HCT116 (cell line): ENCODE measurements around the gene RPL36AL. TPM values are rescaled to one million over a fixed set of nuclear protein-coding genes. Genes with fewer than 3 reads are reported as not detected.

Experiments
- ATAC-seq: fragments of 200-7000 bp; cut with Tn5 transposase; 2 replicates; pipeline ENCODE4 v1.9.1; 2020; ENCODE audit warnings: mild to moderate bottlenecking, moderate library complexity
- BruUV-seq: library from RNA; stranded (reverse); fragments of 400-500 nt; replicated peaks from 2 replicates; lab custom pipeline; 2021; lab: Mats Ljungman, UMichigan
- CTCF ChIA-PET: fragments of 300-600 bp; sonication (Branson Sonifier 250); formaldehyde crosslinking; loops from one replicate; lab custom pipeline; 2021; ENCODE audit warnings: antibody characterized with exemption; lab: Charles Lee
- POLR2A ChIA-PET: fragments of 300-600, 350-600 bp; sonication (Branson Sonifier 250); formaldehyde crosslinking; loops from one replicate; lab custom pipeline; 2021; ENCODE audit warnings: antibody characterized with exemption; lab: Charles Lee
- RAD21 ChIA-PET, 2 experiments: fragments of 300-600 bp; sonication (Branson Sonifier 250); formaldehyde crosslinking; loops; one replicate each; lab custom pipeline; 2023; ENCODE audit warnings: low total read pairs in 2 of 2; ENCODE audit not compliant: uncharacterized antibody in 2 of 2, unreplicated experiment in 2 of 2, low non-redundant PET in 1 of 2; lab: Charles Lee
- DNase-seq: peaks from one replicate; pipeline ENCODE4 v3.0.0-alpha.2; 2010; ENCODE audit warnings: low read depth, low spot score
- H2AFZ ChIP-seq: fragments of 200-600 bp; shearing (Covaris generic), sonication (generic); 2 replicates; pipeline ENCODE4 v1.6.1; 2017; ENCODE audit warnings: low read depth, mixed run types, mixed read lengths, antibody characterized with exemption, low read length; ENCODE audit not compliant: poor library complexity, severe bottlenecking
- H3K27ac ChIP-seq: 2 replicates; pipeline ENCODE4 v1.5.1; 2012; ENCODE audit warnings: low read depth, low read length
- H3K27me3 ChIP-seq: fragments of 200-600 bp; sonication (generic); 2 replicates; pipeline ENCODE4 v1.6.1; 2016; ENCODE audit warnings: mixed run types, low read length, mixed read lengths; ENCODE audit not compliant: insufficient read depth
- H3K36me3 ChIP-seq, 2 experiments: fragments of 200-500 bp in 1 of 2; fragments of 200-600 bp in 1 of 2; sonication (Bioruptor generic) in 1 of 2; sonication (generic) in 1 of 2; 2 replicates each; pipeline versions ENCODE4 v1.5.1 to v1.6.1; 2014 to 2016; ENCODE audit warnings: low read length in 2 of 2, inconsistent platforms in 1 of 2, mixed read lengths in 1 of 2, mixed run types in 1 of 2; ENCODE audit not compliant: insufficient read depth in 2 of 2, control insufficient read depth in 1 of 2
- H3K4me1 ChIP-seq, 2 experiments: fragments of 200-600 bp in 1 of 2; sonication (generic) in 1 of 2; 2 replicates each; pipeline versions ENCODE4 v1.5.1 to v1.6.1; 2012 to 2017; ENCODE audit warnings: low read length in 2 of 2, inconsistent platforms in 1 of 2, mild to moderate bottlenecking in 1 of 2, mixed read lengths in 1 of 2, mixed run types in 1 of 2, moderate library complexity in 1 of 2; ENCODE audit not compliant: insufficient read depth in 2 of 2, control insufficient read depth in 1 of 2
- H3K4me2 ChIP-seq: fragments of 200-600 bp; sonication (generic); 2 replicates; pipeline ENCODE4 v1.6.1; 2017; ENCODE audit warnings: mixed run types, low read length, mixed read lengths
- H3K4me3 ChIP-seq, 2 experiments: fragments of 200-600 bp in 1 of 2; sonication (generic) in 1 of 2; replicated peaks in 1 of 2; 2 replicates each; pipeline ENCODE4 v1.5.1; 2011 to 2016; ENCODE audit warnings: low read length in 2 of 2, control low read depth in 1 of 2, low read depth in 1 of 2, mild to moderate bottlenecking in 1 of 2, mixed read lengths in 1 of 2, mixed run types in 1 of 2
- H3K79me2 ChIP-seq: fragments of 200-600 bp; sonication (generic); 2 replicates; pipeline ENCODE4 v1.6.1; 2017; ENCODE audit warnings: mild to moderate bottlenecking, mixed run types, low read length, moderate library complexity, mixed read lengths; ENCODE audit not compliant: insufficient read depth
- H3K9ac ChIP-seq: fragments of 200-600 bp; sonication (generic); 2 replicates; pipeline ENCODE4 v1.6.1; 2016; ENCODE audit warnings: low read length, mixed read lengths
- H3K9me2 ChIP-seq: fragments of 200-600 bp; sonication (generic), shearing (Covaris generic); 2 replicates; pipeline ENCODE4 v1.6.1; 2017; ENCODE audit warnings: mixed run types, mild to moderate bottlenecking, moderate library complexity; ENCODE audit not compliant: insufficient read depth
- H3K9me3 ChIP-seq, 2 experiments: fragments of 200-500 bp in 1 of 2; fragments of 200-600 bp in 1 of 2; sonication (Bioruptor generic) in 1 of 2; sonication (generic) in 1 of 2; 2 replicates each; pipeline ENCODE4 v1.6.1; 2014 to 2017; ENCODE audit warnings: low read length in 2 of 2, mixed read lengths in 2 of 2, inconsistent platforms in 1 of 2, low read depth in 1 of 2, mild to moderate bottlenecking in 1 of 2, mixed run types in 1 of 2, moderate library complexity in 1 of 2; ENCODE audit not compliant: control insufficient read depth in 1 of 2, insufficient read depth in 1 of 2
- H4K20me1 ChIP-seq: fragments of 200-600 bp; sonication (generic), shearing (Covaris generic); 2 replicates; pipeline ENCODE4 v1.6.1; 2017; ENCODE audit warnings: mixed run types, mild to moderate bottlenecking, moderate library complexity; ENCODE audit not compliant: insufficient read depth
- CBX3 ChIP-seq: IDR thresholded peaks from 2 replicates; pipeline ENCODE4 v1.6.1; 2012; ENCODE audit warnings: low read depth
- EGR1 ChIP-seq: IDR thresholded peaks from 2 replicates; pipeline ENCODE4 v1.6.1; 2012; ENCODE audit warnings: low read depth
- MAX ChIP-seq: IDR thresholded peaks from 2 replicates; pipeline ENCODE4 v1.6.1; 2012
- POLR2A ChIP-seq: IDR thresholded peaks from 2 replicates; pipeline ENCODE4 v1.7.0; 2011; ENCODE audit warnings: borderline replicate concordance; ENCODE audit not compliant: insufficient read depth, insufficient read length; ENCODE audit errors: extremely low read depth
- POLR2AphosphoS5 ChIP-seq: IDR thresholded peaks from 2 replicates; pipeline ENCODE4 v1.6.1; 2011; ENCODE audit warnings: mild to moderate bottlenecking, low read depth, low read length, moderate library complexity
- REST ChIP-seq: IDR thresholded peaks from 2 replicates; pipeline ENCODE4 v1.6.1; 2012; ENCODE audit warnings: low read depth
- SIN3A ChIP-seq: IDR thresholded peaks from 2 replicates; pipeline ENCODE4 v1.6.1; 2012; ENCODE audit warnings: low read depth
- SP1 ChIP-seq: IDR thresholded peaks from 2 replicates; pipeline ENCODE4 v1.6.1; 2012; ENCODE audit warnings: low read depth
- TCF7L2 ChIP-seq: IDR thresholded peaks from 2 replicates; pipeline ENCODE4 v1.7.0; 2011; ENCODE audit warnings: borderline replicate concordance, inconsistent platforms; ENCODE audit not compliant: insufficient read depth, insufficient read length; ENCODE audit errors: extremely low read depth
- YY1 ChIP-seq: IDR thresholded peaks from 2 replicates; pipeline ENCODE4 v1.6.1; 2011; ENCODE audit warnings: low read length, low read depth, moderate library complexity, mild to moderate bottlenecking; ENCODE audit not compliant: insufficient replicate concordance; ENCODE audit errors: extremely low read depth
- ZBTB33 ChIP-seq: IDR thresholded peaks from 2 replicates; pipeline ENCODE4 v1.6.1; 2011; ENCODE audit warnings: mild to moderate bottlenecking, low read length, moderate library complexity; ENCODE audit not compliant: insufficient replicate concordance; ENCODE audit errors: extremely low read depth
- ZFX ChIP-seq: fragments of 450-650 bp; IDR thresholded peaks from 2 replicates; pipeline ENCODE4 v1.6.1; 2017
- ZNF274 ChIP-seq: fragments of 200-500 bp; sonication (Bioruptor generic); IDR thresholded peaks from 2 replicates; pipeline ENCODE4 v1.6.1; 2014; ENCODE audit warnings: mild to moderate bottlenecking, low read depth, low read length, inconsistent platforms
- intact Hi-C: fragments of 100-400 bp; cut with micrococcal nuclease; formaldehyde crosslinking; loops from 2 replicates; pipeline ENCODE4 v1.10.0; 2022
- total RNA-seq: library from RNA; stranded (reverse); gene quantifications from one replicate; pipeline ENCODE4 v1.2.1, GENCODE V29; 2021; ENCODE audit not compliant: unreplicated experiment

The RPL36AL gene
- total RNA-seq, 1 experiment from 2014 or later = 212 TPM

DNA sequence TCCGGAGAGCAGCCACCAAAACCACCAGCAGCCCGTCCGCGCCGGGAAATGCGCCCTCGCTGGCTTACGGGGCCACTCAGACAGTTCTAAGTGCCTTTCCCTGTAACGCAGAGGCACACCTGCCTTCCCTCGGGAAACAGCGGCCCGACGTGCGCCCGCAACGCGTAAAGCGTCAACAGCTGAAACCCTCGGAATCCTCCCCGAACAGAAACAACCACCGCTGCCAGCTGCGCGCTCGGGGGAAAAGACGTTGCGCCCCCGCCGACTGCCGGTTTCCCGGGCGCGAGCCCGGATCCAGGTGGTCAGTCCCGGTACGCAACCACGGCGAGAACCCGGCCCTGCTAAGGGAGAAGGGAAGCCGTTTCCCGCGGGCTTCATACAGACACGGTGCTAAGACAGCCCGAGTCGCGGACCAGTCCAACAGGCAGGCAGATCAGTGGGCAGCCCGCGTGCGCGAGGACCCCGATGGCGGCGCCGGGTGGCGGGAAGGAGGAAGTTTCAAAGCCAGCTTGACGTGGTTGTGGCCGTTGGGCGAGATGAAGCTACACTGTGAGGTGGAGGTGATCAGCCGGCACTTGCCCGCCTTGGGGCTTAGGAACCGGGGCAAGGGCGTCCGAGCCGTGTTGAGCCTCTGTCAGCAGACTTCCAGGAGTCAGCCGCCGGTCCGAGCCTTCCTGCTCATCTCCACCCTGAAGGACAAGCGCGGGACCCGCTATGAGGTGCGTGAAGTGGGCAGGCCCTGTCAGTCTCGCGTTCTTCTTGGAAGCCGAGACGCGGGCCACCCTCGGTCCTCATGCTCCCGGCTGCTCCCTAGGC, 21.7 kb downstream of the RPL36AL start, which contains the start of gene LRR1:
Gene LRR1, plus strand, starts transcription at position 456 of the 816 bp plus-strand sequence. Its CDS starts 81 bp downstream, at position 537.
- Histone ChIP-seq H4K20me1 (no peaks in the 10 kb centered on the region), H3K36me3 (peaks cover 0 to 4% of the 10 kb centered on the region in 2 experiments; a peak in 1 of 4 replicates), H3K27ac (peak within 1 kb of the TSS; percentile 99)
- TF ChIP-seq ZFX (peak; percentile 36; the same call in 1 of the 2 replicates), EGR1 (no peak), SIN3A (peak; percentile 78; the same call in 1 of the 2 replicates), POLR2A (peak; percentile 62), MAX (peak; percentile 83), ZNF274 (no peak), CBX3 (0 out of 2 replicates have a peak, but pooled peaks have one; percentile 30), REST (no peak), ZBTB33 (no peak), POLR2AphosphoS5 (peak; percentile 72; the same call in 1 of the 2 replicates), SP1 (0 out of 2 replicates have a peak, but pooled peaks have one; percentile 11), YY1 (peak; percentile 89), TCF7L2 (peak; percentile 45)
- TF ChIP-seq, all 23 proteins: peak for 9
- intact Hi-C loops = no loop called here
- ChIA-PET POLR2A (interaction anchor here (0.6 to 1.6 kb wide), 5 partner anchors 9 to 22 kb away, joined by 4 to 12 read pairs (median 6); partner anchors contain the start of genes MGAT2, RPL36AL and RPS29), RAD21 (no interaction called here), CTCF (interaction anchor here (0.7 to 2.2 kb wide), 3 partner anchors 12 to 35 kb away, joined by 3 to 9 read pairs (median 3); partner anchors contain the start of gene RPS29)
- no TSS peak for BruUV-seq
- Histone ChIP-seq H3K4me2 (peak within 1 kb of the TSS; percentile 95), H3K27me3 (no peaks in the 10 kb centered on the region), H2AFZ (peak within 1 kb of the TSS; percentile 22), H3K9me2 (no peaks in the 10 kb centered on the region), H3K9ac (peak within 1 kb of the TSS; percentile 100), H3K4me1 (peaks cover 26 to 47% of the 10 kb centered on the region in 2 experiments), H3K9me3 (no peaks in the 10 kb centered on the region), H3K4me3 (peak within 1 kb of the TSS; percentile 94 to 99), H3K79me2 (peaks cover 56% of the 10 kb centered on the region)
- DNase-seq (peak; percentile 69), ATAC-seq (peak; percentile 75)
